ENCODE measurements around the gene YAP1. TPM values are rescaled to one million over a fixed set of nuclear protein-coding genes. Genes with fewer than 3 reads are reported as not detected.
A peak's percentile ranks its signal among the peaks of the same experiment; 100 is the strongest.

The YAP1 gene
- total RNA-seq, 1 donor from 2014 or later: 204 TPM

- no peaks in the 10 kb centered on the region for H3K27me3 Mint-ChIP-seq
- peaks cover 19% of the 10 kb centered on the region for H3K36me3 Mint-ChIP-seq (ENCODE audit: insufficient read depth)
- TF ChIP-seq CTCF (IDR thresholded peaks at IDR 0.05; ENCODE audit: unreplicated experiment): no peak
- no peak for DNase-seq (ENCODE audit: low spot score, unreplicated experiment)
- H3K27ac Mint-ChIP-seq: peak overlapping the region; percentile 89
- peaks cover 46% of the 10 kb centered on the region for H3K4me1 Mint-ChIP-seq (ENCODE audit: low read depth)
- no peak overlapping the region for H3K4me3 Mint-ChIP-seq (ENCODE audit: low read depth)
- peaks cover 5% of the 10 kb centered on the region for H3K9me3 Mint-ChIP-seq (ENCODE audit: low read depth)
Measured at GRCh38 chr11:102184269-102184987, 74.2 kb downstream of the YAP1 start.

- H3K4me3 Mint-ChIP-seq (ENCODE audit: low read depth): peak overlapping the region; percentile 39
Measured at GRCh38 chr11:102186551-102187191, 76.4 kb downstream of the YAP1 start.

GRCh38 chr11:102187416-102188151 lies 77.3 kb downstream of the YAP1 start:
- peak overlapping the region; percentile 20 for H3K4me3 Mint-ChIP-seq (ENCODE audit: low read depth)
- TF ChIP-seq CTCF (IDR thresholded peaks at IDR 0.05; ENCODE audit: unreplicated experiment): no peak
- H3K36me3 Mint-ChIP-seq (ENCODE audit: insufficient read depth): peaks cover 9% of the 10 kb centered on the region
- peaks cover 5% of the 10 kb centered on the region for H3K9me3 Mint-ChIP-seq (ENCODE audit: low read depth)
- H3K27ac Mint-ChIP-seq: peak overlapping the region; percentile 88
- H3K4me1 Mint-ChIP-seq (ENCODE audit: low read depth): peaks cover 65% of the 10 kb centered on the region
- H3K27me3 Mint-ChIP-seq: no peaks in the 10 kb centered on the region
- DNase-seq (ENCODE audit: low spot score, unreplicated experiment): no peak

More at GRCh38 chr11:102186551-102187191, 76.4 kb downstream of the YAP1 start:
- DNase-seq (ENCODE audit: low spot score, unreplicated experiment): no peak
- peak overlapping the region; percentile 88 for H3K27ac Mint-ChIP-seq
- H3K9me3 Mint-ChIP-seq (ENCODE audit: low read depth): peaks cover 5% of the 10 kb centered on the region
- peaks cover 59% of the 10 kb centered on the region for H3K4me1 Mint-ChIP-seq (ENCODE audit: low read depth)
- no peaks in the 10 kb centered on the region for H3K27me3 Mint-ChIP-seq
- peaks cover 11% of the 10 kb centered on the region for H3K36me3 Mint-ChIP-seq (ENCODE audit: insufficient read depth)
- TF ChIP-seq CTCF (IDR thresholded peaks at IDR 0.05; ENCODE audit: unreplicated experiment): no peak

GRCh38 chr11:102188488-102188887 lies 78.2 kb downstream of the YAP1 start:
- no peak for DNase-seq (ENCODE audit: low spot score, unreplicated experiment)
- peaks cover 65% of the 10 kb centered on the region for H3K4me1 Mint-ChIP-seq (ENCODE audit: low read depth)
- TF ChIP-seq CTCF (IDR thresholded peaks at IDR 0.05; ENCODE audit: unreplicated experiment): no peak
- H3K27ac Mint-ChIP-seq: no peak overlapping the region
- no peak overlapping the region for H3K4me3 Mint-ChIP-seq (ENCODE audit: low read depth)
- H3K27me3 Mint-ChIP-seq: no peaks in the 10 kb centered on the region
- peaks cover under 1% of the 10 kb centered on the region for H3K9me3 Mint-ChIP-seq (ENCODE audit: low read depth)
- peaks cover 3% of the 10 kb centered on the region for H3K36me3 Mint-ChIP-seq (ENCODE audit: insufficient read depth)

GRCh38 chr11:102191832-102192231 lies 81.6 kb downstream of the YAP1 start:
- no peak for DNase-seq (ENCODE audit: low spot score, unreplicated experiment)
- Mint-ChIP-seq H3K27ac (peak overlapping the region; percentile 62), H3K36me3 (ENCODE audit: insufficient read depth) (peaks cover 12% of the 10 kb centered on the region), H3K27me3 (no peaks in the 10 kb centered on the region), H3K4me3 (ENCODE audit: low read depth) (no peak overlapping the region), H3K4me1 (ENCODE audit: low read depth) (peaks cover 58% of the 10 kb centered on the region), H3K9me3 (ENCODE audit: low read depth) (peaks cover 3% of the 10 kb centered on the region)
- no peak for TF ChIP-seq CTCF (IDR thresholded peaks at IDR 0.05; ENCODE audit: unreplicated experiment)
